HG03196 (cell line): ENCODE data around the gene MYO16.

Source experiments
- ATAC-seq: cut with Tn5 transposase; IDR thresholded peaks from one replicate; pipeline ENCODE4 v1.9.1; 2021; ENCODE audit not compliant: unreplicated experiment

Gene MYO16

GRCh38 chr13:109114162-109114561, 484.8 kb downstream of the MYO16 start:
- ATAC-seq: no peak

- ATAC-seq: no peak
Measured at GRCh38 chr13:109114991-109115390, 485.6 kb downstream of the MYO16 start.

GRCh38 chr13:109118521-109118920, 489.1 kb downstream of the MYO16 start:
- no peak for ATAC-seq

GRCh38 chr13:109119896-109120295, 490.5 kb downstream of the MYO16 start:
- no peak for ATAC-seq

GRCh38 chr13:109121826-109122225, 492.4 kb downstream of the MYO16 start:
- ATAC-seq: no peak

GRCh38 chr13:109123971-109124370, 494.6 kb downstream of the MYO16 start:
- no peak for ATAC-seq

GRCh38 chr13:109126178-109126577, 496.8 kb downstream of the MYO16 start:
- ATAC-seq: no peak

- ATAC-seq: no peak
Measured at GRCh38 chr13:109126891-109127641, 497.7 kb downstream of the MYO16 start.

GRCh38 chr13:109128121-109128520, 498.7 kb downstream of the MYO16 start:
- ATAC-seq: no peak

- no peak for ATAC-seq
Measured at GRCh38 chr13:109130093-109130835, 500.9 kb downstream of the MYO16 start.

- ATAC-seq: peak; percentile 92
Measured at GRCh38 chr13:109131698-109132257, 502.4 kb downstream of the MYO16 start.

- ATAC-seq: no peak
Measured at GRCh38 chr13:109135018-109135417, 505.6 kb downstream of the MYO16 start.

- ATAC-seq: no peak
Measured at GRCh38 chr13:109136873-109137272, 507.5 kb downstream of the MYO16 start.

- no peak for ATAC-seq
Measured at GRCh38 chr13:109139346-109139745, 509.9 kb downstream of the MYO16 start.

GRCh38 chr13:109140054-109140453, 510.6 kb downstream of the MYO16 start:
- ATAC-seq: no peak

GRCh38 chr13:109140479-109141349, 511.3 kb downstream of the MYO16 start:
- no peak for ATAC-seq

GRCh38 chr13:109141706-109142105, 512.3 kb downstream of the MYO16 start:
- ATAC-seq: no peak

- no peak for ATAC-seq
Measured at GRCh38 chr13:109144693-109145437, 515.5 kb downstream of the MYO16 start.

- ATAC-seq: peak; percentile 94
Measured at GRCh38 chr13:109145631-109146030, 516.2 kb downstream of the MYO16 start.

- ATAC-seq: no peak
Measured at GRCh38 chr13:109146393-109146792, 517.0 kb downstream of the MYO16 start.
